Renal pelvis (tissue), 3 donors: ENCODE results near the gene KRTAP10-3. TPM values are rescaled to one million over a fixed set of nuclear protein-coding genes. Genes with fewer than 3 reads are reported as not detected.

Experiments used
- polyA plus RNA-seq, 3 donors: library from polyadenylated mRNA; unstranded; fragments of 120-200 nt; gene quantifications; one replicate each; pipeline ENCODE4 v1.2.1, GENCODE V29; 2013; ENCODE audit not compliant: insufficient read length in 3 of 3

The KRTAP10-3 gene
- polyA plus RNA-seq, 3 donors: not detected

Other genes with a start within 250 kb of the KRTAP10-3 start
- gene CFAP410, start 219.4 kb downstream of the KRTAP10-3 start, polyA plus RNA-seq: 10 to 100 TPM; 32.6 to 37.0 (median 33.0) TPM
- 1 to 10 TPM in 2 of 3 donors, under 1 TPM in 1; 0.98 to 1.3 (median 1.2) TPM for gene TRPM2, start 205.2 kb downstream of the KRTAP10-3 start, polyA plus RNA-seq
- 1 to 10 TPM; 4.6 to 5.6 (median 5.2) TPM for gene LRRC3, start 103.3 kb downstream of the KRTAP10-3 start, polyA plus RNA-seq
- not detected for gene KRTAP10-1, start 18.6 kb downstream of the KRTAP10-3 start, polyA plus RNA-seq
- gene KRTAP10-2, start 7.3 kb downstream of the KRTAP10-3 start, polyA plus RNA-seq: not detected
- not detected for gene KRTAP10-4, start 14.9 kb upstream of the KRTAP10-3 start, polyA plus RNA-seq
- gene KRTAP10-5, start 21.8 kb upstream of the KRTAP10-3 start, polyA plus RNA-seq: not detected
- not detected for gene KRTAP10-6, start 33.7 kb upstream of the KRTAP10-3 start, polyA plus RNA-seq
- not detected for gene KRTAP10-7, start 41.8 kb upstream of the KRTAP10-3 start, polyA plus RNA-seq
- gene KRTAP10-8, start 53.3 kb upstream of the KRTAP10-3 start, polyA plus RNA-seq: not detected
- not detected for gene KRTAP10-9, start 68.3 kb upstream of the KRTAP10-3 start, polyA plus RNA-seq
- not detected for gene KRTAP10-10, start 78.6 kb upstream of the KRTAP10-3 start, polyA plus RNA-seq
- not detected for gene KRTAP10-11, start 87.6 kb upstream of the KRTAP10-3 start, polyA plus RNA-seq
- not detected for gene KRTAP12-4, start 95.9 kb upstream of the KRTAP10-3 start, polyA plus RNA-seq
- gene KRTAP12-3, start 99.1 kb upstream of the KRTAP10-3 start, polyA plus RNA-seq: not detected
- not detected for gene KRTAP12-2, start 108.1 kb upstream of the KRTAP10-3 start, polyA plus RNA-seq
- gene KRTAP12-1, start 123.4 kb upstream of the KRTAP10-3 start, polyA plus RNA-seq: not detected
- gene KRTAP10-12, start 138.4 kb upstream of the KRTAP10-3 start, polyA plus RNA-seq: not detected
- gene TSPEAR, start 152.8 kb upstream of the KRTAP10-3 start, polyA plus RNA-seq: 1 to 10 TPM in 2 of 3 donors, under 1 TPM in 1; 0.95 to 1.1 (median 1.0) TPM
- gene UBE2G2, start 243.0 kb upstream of the KRTAP10-3 start, polyA plus RNA-seq: 100 to 1,000 TPM in 2 of 3 donors, 10 to 100 TPM in 1; 63.5 to 144 (median 125) TPM